Renal cortical epithelial cell (primary cell): ENCODE measurements around the gene DNAJB14. TPM values are rescaled to one million over a fixed set of nuclear protein-coding genes. Genes with fewer than 3 reads are reported as not detected.

Source experiments
- DNase-seq: peaks from one replicate; pipeline ENCODE4 v3.0.0-alpha.2; 2011; ENCODE audit warnings: low read depth
- total RNA-seq: library from RNA; depleted of rRNA; stranded (reverse); fragments of >200 nt; gene quantifications from 2 replicates; pipeline ENCODE4 v1.2.3, GENCODE V29; 2014

The DNAJB14 gene
- total RNA-seq, 1 donor from 2014 or later: 51.8 TPM

DNA sequence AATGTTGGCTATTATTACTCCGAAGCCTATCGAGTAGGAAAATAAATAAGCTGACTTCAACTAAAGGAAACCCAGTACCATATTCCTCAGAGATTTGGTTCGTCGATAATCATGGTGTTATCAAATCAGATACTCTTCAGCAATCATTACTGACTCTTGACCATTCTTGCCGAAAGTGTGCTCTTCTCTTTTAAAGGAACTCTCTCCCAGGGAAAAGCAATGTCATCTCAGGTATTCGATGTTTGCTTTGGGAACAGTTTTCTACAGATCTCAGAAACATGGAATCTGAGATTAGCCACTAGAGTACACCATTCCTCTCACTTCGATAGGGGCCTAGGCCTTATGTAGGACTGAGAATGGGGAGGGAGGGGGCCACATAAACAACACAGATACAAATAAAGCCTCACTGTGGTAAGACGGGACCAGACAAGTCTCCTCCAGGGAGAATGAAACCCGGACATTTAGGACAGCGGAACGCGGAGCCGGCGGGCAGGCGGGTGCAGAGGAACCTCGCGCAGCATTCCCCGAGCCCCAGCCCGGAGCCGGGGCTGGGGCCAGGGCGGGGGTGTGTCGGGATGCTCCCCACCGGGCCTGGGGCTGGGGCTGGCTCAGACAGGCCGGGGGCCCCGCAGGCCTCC is 581 bp downstream of the DNAJB14 start:
- DNase-seq: no peak

DNA sequence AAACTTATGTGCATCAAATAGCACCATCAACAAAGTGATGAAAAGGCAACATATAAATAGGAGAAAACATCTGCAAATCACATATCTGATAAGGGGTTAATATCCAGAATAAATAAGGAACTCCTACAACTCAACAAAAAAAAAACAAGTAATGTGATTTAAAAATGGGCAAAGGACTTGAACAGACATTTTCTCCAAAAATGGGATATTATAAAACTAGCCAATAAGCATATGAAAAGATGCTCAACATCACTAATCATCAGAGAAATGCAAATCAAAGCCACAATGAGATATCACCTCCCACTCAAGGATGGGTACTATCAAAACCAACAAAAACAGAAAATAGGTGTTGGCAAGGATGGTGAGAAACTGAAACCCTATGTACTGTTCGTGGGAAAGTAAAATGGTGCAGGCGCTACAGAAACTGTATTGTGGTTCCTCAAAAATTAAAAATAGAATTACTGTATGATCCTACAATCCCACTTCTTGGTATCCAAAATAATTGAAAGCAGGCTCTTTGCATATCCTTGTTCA is 2.4 kb downstream of the DNAJB14 start:
- DNase-seq: no peak

DNA sequence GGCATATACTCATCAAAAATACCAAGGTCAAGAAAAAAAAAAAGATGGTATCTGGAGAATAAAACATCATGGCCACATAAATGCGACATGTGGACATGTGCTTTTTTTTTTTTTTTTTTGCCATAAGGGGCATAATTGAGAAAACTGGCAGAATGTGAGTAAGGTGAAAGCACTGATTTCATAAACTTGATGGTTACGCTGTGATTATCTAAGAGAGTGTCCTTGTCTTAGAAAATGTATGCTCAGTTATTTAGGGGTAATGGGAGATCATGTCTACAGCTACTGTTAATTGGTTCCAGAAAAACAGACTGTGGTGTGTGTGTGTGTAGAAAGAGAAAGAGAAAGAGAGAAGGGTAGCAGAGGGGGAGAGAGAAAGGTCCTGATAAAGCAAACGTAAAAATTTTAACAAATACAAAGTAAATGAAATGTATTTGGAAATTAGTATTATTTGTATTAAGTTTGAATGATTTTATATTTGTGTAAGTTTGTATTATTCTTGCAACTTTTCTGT is 8.1 kb downstream of the DNAJB14 start:
- DNase-seq: no peak

DNA sequence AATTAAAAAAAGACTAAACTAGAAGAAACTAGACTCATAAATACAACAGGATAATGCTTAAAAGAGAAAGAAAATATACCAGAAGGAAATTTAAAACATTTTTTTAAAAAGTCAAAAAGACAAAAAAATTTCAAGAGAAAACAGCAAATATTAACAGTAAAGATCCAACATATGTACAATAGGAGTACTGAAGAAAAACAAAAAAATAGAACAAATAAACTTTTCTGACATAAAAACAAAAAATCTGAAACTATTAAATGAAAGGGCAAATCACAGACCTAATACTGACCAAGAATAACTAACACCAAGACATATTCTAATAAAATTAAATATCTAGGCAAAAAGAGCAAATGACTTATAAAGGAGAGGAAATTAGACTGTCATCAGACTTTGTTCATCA is 11.5 kb downstream of the DNAJB14 start:
- peak; percentile 16 for DNase-seq

DNA sequence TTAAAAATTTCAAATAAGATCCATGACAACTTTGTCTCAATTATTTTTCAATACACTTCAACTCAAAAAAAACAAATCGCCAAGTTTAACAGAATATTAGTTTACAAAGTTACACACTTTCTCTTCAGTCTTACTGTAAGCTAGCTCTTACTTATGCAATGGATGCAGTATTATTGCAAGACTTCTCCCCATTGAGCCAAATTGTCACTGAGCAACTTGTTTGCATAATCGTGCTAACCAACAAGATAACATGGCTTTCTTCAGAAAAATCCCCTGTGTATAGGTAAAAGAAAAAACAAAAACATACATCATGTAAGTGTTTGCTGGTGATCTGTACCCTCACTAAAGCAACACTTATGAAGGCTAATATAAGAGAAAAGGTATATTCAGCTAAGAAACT is 18.9 kb downstream of the DNAJB14 start:
- no peak for DNase-seq

DNA sequence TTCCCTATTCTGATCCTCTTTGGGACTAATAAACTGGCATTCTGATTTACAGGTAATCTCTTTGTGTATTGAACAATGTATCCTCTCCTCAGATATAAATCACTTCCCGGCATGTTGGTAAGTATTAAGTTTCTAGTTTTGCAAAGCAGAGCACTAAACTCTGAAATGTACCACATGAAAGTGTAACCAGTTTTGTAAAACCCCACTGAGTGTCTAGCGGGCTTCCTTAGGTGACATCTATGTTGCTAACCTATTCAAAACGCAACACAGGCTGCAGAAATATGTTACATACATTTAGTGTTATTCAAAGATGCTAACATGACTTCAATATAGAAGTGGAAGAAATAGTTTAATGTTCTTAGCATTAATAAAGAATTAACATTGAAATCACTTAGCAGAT is 25.2 kb downstream of the DNAJB14 start:
- DNase-seq: no peak

DNA sequence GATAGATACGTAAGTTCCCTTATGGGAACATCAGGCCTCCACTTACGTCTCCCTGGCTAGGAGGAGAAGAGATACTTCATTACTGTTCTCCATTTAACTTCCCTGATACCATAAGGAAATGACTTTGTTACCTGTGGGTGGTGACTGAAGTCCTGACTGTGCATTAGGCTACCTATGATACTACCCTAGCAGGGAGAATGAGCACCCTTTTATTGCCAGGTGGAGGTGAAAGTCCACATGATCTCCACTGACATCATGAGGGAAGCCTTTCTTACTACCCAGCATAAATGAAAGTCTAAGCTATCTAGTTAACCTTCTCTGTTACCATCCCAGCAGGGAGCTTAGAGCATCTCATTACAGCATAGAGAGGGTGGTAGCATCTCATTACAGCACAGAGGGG is 27.8 kb downstream of the DNAJB14 start:
- no peak for DNase-seq

DNA sequence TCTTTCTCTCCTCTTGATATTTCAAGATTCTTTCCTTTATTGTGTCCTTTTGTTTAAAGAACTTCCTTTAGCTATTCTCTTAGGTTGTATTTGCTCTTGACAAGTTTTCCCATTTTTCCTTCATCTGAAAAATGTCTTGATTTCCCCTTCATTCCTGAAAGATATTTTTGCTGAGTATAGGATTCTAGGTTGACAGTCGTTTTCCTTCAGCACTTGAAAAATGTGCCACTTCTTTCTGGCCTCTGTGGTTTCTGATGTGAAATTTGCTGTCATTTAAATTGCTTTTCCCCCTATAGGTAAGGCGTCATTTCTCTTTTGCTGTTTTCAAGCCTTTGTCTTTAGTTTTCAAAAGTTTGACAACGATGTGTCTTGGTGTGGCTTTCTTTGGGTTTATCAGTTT is 28.8 kb downstream of the DNAJB14 start:
- no peak for DNase-seq

DNA sequence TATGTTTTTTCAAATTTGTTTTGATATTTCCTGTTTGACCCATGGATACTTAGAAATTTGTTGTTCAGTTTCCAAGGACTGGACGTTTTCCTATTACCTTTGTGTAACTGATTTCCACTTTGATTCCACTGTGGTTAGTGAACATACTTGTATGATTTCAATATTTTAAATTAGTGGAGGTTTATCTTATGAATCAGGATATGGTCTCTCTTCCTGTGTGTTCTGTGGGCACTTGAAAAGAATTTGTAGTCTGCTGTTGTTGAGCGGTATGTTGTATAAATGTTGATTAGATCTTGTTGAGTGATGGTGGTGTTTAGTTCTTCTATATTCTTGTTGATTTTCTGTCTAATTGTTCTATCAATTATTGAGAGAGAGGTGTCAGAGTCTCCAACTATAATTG is 31.0 kb downstream of the DNAJB14 start:
- no peak for DNase-seq

DNA sequence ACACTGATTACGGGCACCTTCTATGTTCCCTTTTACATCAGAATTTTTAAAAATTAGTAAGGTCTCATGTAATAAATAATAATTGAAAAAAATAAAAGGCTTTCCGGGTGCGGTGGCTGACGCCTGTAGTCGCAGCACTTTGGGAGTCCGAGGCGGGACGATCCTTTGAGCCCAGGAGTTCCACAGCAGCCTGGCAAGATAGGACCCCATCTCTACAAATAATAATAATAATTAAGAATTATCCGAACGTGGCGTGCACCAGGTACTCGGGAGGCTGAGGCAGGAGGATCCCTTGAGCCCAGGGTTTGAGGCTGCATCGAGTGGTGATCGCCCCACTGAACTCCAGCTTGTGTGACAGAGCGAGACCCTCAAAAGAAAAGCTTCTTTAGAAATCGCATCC is 51.4 kb downstream of the DNAJB14 start:
- DNase-seq: no peak

DNA sequence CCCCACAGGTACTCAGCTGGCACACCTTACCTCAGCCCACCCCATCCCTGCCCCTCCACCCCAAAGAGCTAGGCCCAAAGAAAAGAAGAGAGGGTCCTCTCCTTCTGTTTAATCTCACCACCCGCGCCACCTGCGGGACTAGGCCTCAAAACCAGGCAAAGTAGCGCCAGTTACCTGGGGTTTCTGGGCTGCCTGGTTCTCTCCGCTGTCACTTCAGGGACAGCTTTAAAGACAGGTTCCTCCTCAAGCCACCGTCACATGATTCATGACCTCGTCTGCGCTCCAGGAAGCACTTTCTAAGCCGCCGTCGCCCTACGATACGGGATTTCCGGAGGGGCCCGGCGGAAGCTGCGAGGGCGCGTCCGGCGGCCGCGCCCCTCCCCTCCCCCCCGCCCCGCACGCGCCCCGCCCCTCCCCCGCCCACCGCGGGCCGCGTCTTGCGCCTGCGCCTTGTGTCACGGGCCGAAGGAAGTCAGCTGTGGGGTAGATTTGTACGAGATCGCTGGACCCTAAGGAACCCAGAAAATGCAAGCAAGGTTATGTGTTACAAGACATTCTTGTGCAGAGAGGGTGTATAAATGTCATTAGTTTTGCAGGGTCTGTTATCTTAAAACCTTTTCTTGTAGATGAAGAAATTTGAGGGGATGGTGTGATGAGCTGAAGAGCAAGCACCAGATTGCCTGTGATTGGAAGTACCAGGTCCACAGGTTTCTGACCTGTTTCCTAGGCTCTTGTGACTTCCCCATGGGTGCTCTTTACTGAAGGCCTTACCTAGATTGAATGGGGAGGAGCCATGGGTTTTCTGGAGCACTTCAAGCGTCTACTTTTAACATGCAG is 52.0 kb downstream of the DNAJB14 start, which contains the start of gene LAMTOR3:
Gene LAMTOR3 (minus strand): TSS at position 267 of the 837 bp plus-strand sequence. CDS start 464 bp downstream, outside the sequence.
- DNase-seq: peak; percentile 84

DNA sequence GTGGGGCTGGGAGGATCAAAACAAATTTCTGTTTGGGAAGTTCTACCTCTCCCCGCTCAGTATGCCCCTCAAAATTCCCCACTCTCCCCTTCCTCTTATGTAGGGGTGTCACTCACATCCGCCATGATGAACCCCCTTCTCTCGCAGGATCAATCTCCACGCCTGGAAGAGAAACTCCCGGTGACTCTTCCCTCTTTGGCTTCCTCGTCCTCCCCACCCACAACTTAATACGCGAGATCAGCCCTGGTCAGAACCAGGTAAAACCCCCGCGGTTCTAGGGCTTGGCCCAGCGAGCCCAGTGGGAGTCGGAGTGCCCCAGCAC is 52.6 kb downstream of the DNAJB14 start:
- no peak for DNase-seq

DNA sequence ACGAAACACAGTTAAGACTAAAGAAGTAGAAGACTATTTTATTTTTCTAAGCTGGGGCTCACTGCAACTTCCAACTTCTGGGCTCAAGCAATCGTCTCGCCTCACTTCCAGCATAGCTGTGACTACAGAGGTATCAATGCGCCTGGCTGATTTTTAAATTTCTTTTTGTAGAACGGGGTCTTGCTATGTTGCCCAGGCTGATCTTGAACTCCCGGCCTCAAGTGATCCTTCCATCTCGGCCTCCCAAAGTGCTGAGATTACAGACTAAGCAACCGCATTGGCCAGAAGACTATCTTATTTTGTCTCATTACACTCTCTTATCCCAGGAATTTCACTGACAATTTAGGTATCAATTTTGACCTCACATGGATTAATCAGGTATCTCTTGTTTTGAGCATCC is 53.4 kb downstream of the DNAJB14 start:
- no peak for DNase-seq

DNA sequence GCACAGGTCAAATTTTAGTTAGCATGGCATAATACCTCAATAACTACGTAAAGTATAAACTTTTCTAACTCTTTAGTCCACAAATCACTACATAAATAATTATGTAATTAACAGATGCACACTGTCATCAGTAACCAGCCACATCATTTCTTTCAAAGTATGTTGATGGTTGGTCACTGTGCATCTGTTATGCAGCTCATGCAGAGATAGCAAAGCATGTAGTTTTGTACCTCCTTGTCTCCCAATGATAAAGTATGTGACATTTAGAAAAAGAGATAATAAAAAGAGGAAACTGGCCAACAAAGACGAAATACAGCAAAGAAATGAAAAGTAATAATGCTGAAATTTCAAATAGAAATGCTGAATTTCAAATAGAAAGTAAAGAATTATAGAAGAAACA is 55.1 kb downstream of the DNAJB14 start:
- DNase-seq: no peak

DNA sequence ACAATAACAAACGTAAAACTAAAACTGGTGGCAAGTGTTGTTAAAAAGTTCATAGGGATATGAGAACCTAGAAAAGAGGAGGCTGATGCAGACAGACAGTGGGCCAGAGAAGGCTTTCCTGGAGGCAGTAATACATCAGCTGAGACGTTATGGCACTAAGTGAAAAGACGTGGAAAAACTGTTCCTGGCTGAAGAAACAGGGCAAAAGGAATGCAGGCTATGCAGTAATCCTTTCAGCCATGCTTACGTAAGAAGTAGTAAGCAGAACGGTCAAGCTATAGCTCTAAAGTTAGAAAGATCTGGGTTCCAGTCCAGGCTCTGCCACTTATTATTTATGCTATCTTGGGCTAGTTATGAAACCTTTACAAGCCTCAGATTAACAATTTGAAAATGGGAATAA is 58.6 kb downstream of the DNAJB14 start:
- DNase-seq: no peak

DNA sequence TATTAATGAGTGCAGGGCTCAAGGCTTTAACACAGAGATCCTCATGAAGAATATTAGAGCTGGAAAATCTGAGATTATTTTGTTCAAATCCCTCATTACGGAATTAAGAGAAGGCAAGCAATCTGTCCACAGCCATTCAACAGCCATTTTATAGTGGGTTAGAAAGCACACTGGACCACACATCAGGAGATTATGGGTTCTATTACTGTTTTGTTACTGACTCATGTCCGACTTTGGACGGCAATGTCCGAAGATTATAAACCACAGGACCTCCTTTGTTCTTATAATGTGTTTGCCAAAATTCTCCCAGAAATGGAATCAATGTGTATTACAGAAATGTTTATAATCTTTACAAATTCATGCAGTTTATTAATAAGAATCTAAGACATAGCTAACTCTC is 60.3 kb downstream of the DNAJB14 start:
- no peak for DNase-seq

DNA sequence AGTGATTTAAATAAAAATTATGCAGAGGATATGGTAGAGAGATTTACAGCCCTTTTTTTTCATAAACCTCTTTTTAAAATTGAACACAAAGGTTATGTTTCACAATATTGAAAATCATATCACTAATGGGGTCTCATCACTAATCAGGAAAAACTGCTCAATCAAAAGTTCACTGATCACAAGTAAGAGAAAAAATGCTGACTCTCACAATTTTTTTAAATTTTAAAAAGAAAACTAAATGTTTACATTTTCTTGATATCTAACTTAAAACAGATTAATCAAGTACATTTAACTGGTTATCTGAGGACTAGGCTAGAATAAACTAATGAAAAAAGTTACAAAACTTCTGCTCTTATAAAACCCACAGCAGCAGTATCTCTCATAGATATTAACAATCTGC is 60.7 kb downstream of the DNAJB14 start:
- DNase-seq: no peak

DNA sequence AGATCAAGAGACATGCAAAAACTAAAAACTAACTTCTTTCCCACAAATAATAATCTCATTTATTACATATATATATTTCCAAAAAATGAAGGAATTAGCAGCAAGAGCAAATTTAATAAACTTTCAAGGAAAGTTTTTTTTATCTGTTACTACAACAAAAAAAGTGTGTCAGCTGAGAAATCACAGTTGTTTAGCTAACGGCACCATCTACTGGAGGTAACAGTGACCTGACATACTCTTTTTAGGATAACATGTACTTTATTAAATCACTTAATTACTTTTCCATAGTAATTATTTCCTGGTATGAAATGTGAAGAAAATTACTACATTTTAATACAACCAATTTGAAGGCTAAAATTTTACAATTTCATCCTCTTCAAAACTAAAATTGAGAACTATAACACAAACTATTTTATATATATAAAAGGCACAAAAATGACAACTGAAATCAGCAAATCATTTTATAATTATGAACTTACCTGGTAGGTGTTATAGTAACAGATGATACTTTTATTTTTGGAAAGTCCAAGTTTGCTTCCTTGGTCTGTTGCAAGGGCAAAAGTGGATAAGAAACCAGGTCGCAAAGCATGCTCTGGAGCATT is 61.3 kb downstream of the DNAJB14 start:
- peak; percentile 63 for DNase-seq

DNA sequence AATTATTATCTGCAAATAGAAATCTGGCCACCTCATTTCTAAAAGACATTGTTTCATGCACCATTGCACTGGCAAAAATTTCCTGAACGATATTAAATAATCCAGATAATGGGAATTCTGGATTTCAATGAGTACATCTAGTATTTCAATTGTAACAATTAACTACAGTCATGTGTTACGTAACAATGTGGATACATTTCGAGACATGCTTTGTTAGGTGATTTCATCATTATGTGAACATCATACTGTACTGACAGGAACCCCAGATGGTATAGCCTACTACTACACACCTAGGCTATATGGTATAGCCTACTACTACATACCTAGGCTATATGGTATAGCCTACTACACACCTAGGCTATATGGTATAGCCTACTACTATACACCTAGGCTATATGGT is 67.0 kb downstream of the DNAJB14 start:
- peak; percentile 37 for DNase-seq

DNA sequence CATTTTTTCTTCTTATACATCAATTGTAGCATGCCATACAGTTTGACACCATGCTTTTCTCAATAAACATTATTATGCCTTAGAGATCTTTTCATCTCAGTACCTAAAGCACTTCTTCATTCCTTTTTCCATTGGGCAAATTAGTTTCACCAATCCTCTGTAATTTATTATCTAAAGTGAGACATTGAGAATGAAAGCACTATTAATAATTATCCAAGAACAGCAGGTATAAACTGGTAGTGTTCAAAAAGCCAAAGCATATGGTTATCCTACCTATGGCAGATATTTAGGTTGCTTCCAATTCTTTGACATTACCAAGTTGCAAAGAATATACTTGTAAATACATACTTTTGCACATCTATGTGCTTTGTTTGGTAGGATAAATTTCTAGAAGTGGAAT is 67.8 kb downstream of the DNAJB14 start:
- DNase-seq: peak; percentile 53

DNA sequence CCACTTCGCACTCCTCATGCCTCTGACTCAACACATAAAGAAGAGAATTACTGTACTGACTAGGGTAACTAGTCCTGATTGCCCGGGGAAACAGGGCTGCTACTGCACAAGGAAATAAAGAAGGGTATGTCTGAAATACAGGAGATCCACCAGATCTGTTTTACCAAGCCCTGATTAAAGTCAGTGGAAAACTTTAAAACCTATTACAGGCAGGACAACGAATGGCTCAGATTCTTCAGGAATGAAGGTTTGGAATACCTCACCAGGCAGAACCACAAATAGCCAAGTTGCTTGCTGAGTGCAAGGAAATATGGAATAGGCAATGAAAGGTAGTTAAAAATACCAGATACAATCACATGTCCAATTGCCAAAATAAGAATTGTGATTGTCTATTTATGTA is 69.5 kb downstream of the DNAJB14 start:
- no peak for DNase-seq

DNA sequence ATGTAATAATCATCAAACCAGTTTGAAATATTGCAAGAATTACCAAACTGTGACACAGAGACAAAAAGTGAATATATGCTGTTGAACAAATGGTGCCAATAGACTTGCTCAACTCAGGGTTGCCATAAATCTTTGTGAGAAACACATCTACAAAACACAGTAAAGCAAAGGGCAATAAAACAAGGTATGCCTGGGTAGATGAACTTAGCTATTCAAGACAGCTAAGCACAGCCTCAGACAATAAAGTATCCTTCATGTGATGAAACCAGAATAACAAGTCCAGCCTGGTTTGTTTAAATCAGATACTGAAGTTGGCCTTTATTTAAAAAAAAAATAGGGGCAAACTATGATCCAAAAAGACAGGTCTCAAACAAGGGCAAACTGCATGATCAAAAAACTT is 71.3 kb downstream of the DNAJB14 start:
- no peak for DNase-seq

DNA sequence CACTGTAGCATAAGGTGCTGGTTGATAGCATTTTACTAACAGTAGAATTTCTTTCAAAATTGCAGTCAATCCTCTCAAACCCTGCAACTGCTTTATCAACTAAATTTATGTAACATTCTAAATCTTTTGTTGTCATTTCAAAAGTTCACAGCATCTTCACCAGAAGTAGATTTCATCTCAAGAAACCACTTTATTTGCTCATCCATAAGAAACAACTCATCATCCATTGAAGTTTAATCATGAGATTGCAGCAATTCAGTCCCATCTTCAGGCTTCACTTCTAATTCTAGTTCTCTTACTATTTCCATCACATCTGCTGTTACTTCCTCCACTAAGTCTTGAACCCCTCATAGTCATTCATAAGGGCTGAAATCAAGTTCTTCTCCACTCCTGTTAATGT is 73.8 kb downstream of the DNAJB14 start:
- DNase-seq: no peak
